Measurements from ENCODE around the gene CDS1. TPM values are rescaled to one million over a fixed set of nuclear protein-coding genes. Genes with fewer than 3 reads are reported as not detected.

CDS1 gene
- total and polyA plus RNA-seq, 2 of the 8 experiments (the other 6 are each of a cell fraction or from before 2014, with no cell fraction given), result 8.7 to 13.9 TPM

GRCh38 chr4:84583876-84584380 lies 1.0 kb downstream of the CDS1 start:
- no peak overlapping the region for H3K23ac ChIP-seq (ENCODE audit: insufficient read length)
- peaks cover 9% of the 10 kb centered on the region; the same call in 1 of the 2 replicates for H3K23me2 ChIP-seq (ENCODE audit: low read depth, low read length)
- peaks cover 7 to 20% (median 13%) of the 10 kb centered on the region in 4 experiments; a peak in 6 of 7 replicates for H3K4me1 ChIP-seq (replicated peaks in 1 of 4; ENCODE audit: control insufficient read depth in 3 of 4, insufficient read depth in 4 of 4, low read length in 3 of 4)
- POLR2A ChIA-PET (ENCODE audit: partially characterized antibody), result interaction anchor here (0.9 to 6.4 kb wide), 4 partner anchors 11 to 19 kb away, joined by 5 to 40 read pairs (median 22); no protein-coding TSS in a partner anchor
- peaks cover 0 to 14% of the 10 kb centered on the region in 2 experiments; a peak in 2 of 4 replicates for H3K9me3 ChIP-seq (ENCODE audit: insufficient read depth in 2 of 2, low read depth in 1 of 2, low read length in 1 of 2)
- CTCF ChIA-PET (ENCODE audit: partially characterized antibody), result no interaction called here
- H3K9ac ChIP-seq (replicated peaks in 1 of 4; ENCODE audit: extremely low read depth in 1 of 4, low read depth in 3 of 4, low read length in 3 of 4), result peak overlapping the region; percentile 46 to 78 (median 70); a peak in 4 of 7 replicates
- peak overlapping the region; percentile 3 for H2AFZ ChIP-seq (ENCODE audit: low read length)
- H4K5ac ChIP-seq (ENCODE audit: insufficient read length, low read depth, low read length), result no peak overlapping the region
- no peak overlapping the region for H2BK15ac ChIP-seq (ENCODE audit: low read length)
- H3K56ac ChIP-seq (replicated peaks; ENCODE audit: insufficient read length, low read depth, low read length), result no peak overlapping the region
- 0 out of 2 replicates have a peak overlapping the region, but pooled peaks have one; percentile 22 for H2BK20ac ChIP-seq (ENCODE audit: low read length)
- FAIRE-seq, result peak; percentile 69
- H4K20me1 ChIP-seq (replicated peaks in 1 of 2; ENCODE audit: control insufficient read depth in 1 of 2, insufficient read depth in 2 of 2, low read length in 2 of 2), result no peaks in the 10 kb centered on the region
- H4K91ac ChIP-seq (replicated peaks; ENCODE audit: insufficient read length, low read length), result no peak overlapping the region
- H3K4me2 ChIP-seq (ENCODE audit: insufficient read depth in 1 of 2, low read depth in 2 of 2, low read length in 2 of 2), result peak overlapping the region; percentile 84 to 88
- H3K36me3 ChIP-seq (ENCODE audit: control insufficient read depth in 2 of 4, insufficient read depth in 4 of 4, low read length in 3 of 4), result peaks cover 0 to 10% (median 2%) of the 10 kb centered on the region in 4 experiments; a peak in 3 of 8 replicates
- WGBS, 2 experiments (ENCODE audit: extremely low coverage in 1 of 2, insufficient coverage in 1 of 2, insufficient read length in 1 of 2, insufficient replicate concordance in 2 of 2, low coverage in 1 of 2, low lambda C conversion rate in 2 of 2, missing lambda C conversion rate in 1 of 2), result 7% methylated on average over 16 of the region's 16 CpGs; no CpG with 5 or more reads in 1 of the 2 experiments
- peaks cover 4% of the 10 kb centered on the region; the same call in 1 of the 2 replicates for H3K79me1 ChIP-seq (ENCODE audit: low read depth, low read length)
- H3K4ac ChIP-seq (replicated peaks; ENCODE audit: insufficient read length, low read depth, low read length), result no peak overlapping the region
- no peak overlapping the region for H2AK5ac ChIP-seq (ENCODE audit: low read depth, low read length)
- H3K27me3 ChIP-seq (replicated peaks in 1 of 4; ENCODE audit: control insufficient read depth in 3 of 4, extremely low read depth in 1 of 4, insufficient read depth in 3 of 4, low read length in 3 of 4), result peaks cover 0 to 6% (median 3%) of the 10 kb centered on the region in 4 experiments; a peak in 3 of 7 replicates
- DNase-seq (ENCODE audit: low read depth in 1 of 2, low spot score in 2 of 2), result no peak
- H3K18ac ChIP-seq (ENCODE audit: extremely low read depth, low read length), result 0 out of 2 replicates have a peak overlapping the region, but pooled peaks have one; percentile 35
- no peak overlapping the region for H2BK120ac ChIP-seq (replicated peaks; ENCODE audit: low read depth, low read length)
- H2BK12ac ChIP-seq (ENCODE audit: low read depth, low read length), result 0 out of 2 replicates have a peak overlapping the region, but pooled peaks have one; percentile 23
- H3K27ac ChIP-seq (ENCODE audit: low read depth, low read length), result no peak overlapping the region
- H3K79me2 ChIP-seq (ENCODE audit: control insufficient read depth in 1 of 2, insufficient read depth in 2 of 2, low read length in 2 of 2), result peaks cover 7 to 52% of the 10 kb centered on the region in 2 experiments; a peak in 3 of 4 replicates
- H3K14ac ChIP-seq (ENCODE audit: insufficient read length), result no peak overlapping the region
- H4K8ac ChIP-seq (ENCODE audit: extremely low read depth, insufficient read depth, low read length), result no peak overlapping the region
- H3K4me3 ChIP-seq (ENCODE audit: extremely low read depth in 1 of 4, insufficient read depth in 2 of 4, low read depth in 3 of 4, low read length in 4 of 4), result peak overlapping the region; percentile 67 to 93 (median 84)
- H2BK5ac ChIP-seq (ENCODE audit: low read depth, low read length), result peak overlapping the region; percentile 28; the same call in 1 of the 2 replicates
- TF ChIP-seq POLR2AphosphoS5 (IDR thresholded peaks at IDR 0.05; ENCODE audit: low read depth, low read length) (0 out of 2 replicates have a peak, but pooled peaks have one; percentile 4), ASH2L (IDR thresholded peaks at IDR 0.05; ENCODE audit: low read length) (peak; percentile 12), FOSL1 (IDR thresholded peaks at IDR 0.05; ENCODE audit: insufficient read depth, low read depth, low read length) (no peak)

All from H1 (cell line).